Midbrain (tissue), 1 donor: Measurements from ENCODE around the gene SEMA3E.
A peak's percentile ranks its signal among the peaks of the same experiment; 100 is the strongest.
"Not testable (repeated sequence)": the region's sequence is repeated elsewhere in the genome, so short reads cannot be mapped to it uniquely, and the experiment has no call there.

ENCODE experiments used
- DNase-seq: peaks from one replicate; lab custom pipeline; 2025; lab: John Stamatoyannopoulos, UW

SEMA3E gene

DNA sequence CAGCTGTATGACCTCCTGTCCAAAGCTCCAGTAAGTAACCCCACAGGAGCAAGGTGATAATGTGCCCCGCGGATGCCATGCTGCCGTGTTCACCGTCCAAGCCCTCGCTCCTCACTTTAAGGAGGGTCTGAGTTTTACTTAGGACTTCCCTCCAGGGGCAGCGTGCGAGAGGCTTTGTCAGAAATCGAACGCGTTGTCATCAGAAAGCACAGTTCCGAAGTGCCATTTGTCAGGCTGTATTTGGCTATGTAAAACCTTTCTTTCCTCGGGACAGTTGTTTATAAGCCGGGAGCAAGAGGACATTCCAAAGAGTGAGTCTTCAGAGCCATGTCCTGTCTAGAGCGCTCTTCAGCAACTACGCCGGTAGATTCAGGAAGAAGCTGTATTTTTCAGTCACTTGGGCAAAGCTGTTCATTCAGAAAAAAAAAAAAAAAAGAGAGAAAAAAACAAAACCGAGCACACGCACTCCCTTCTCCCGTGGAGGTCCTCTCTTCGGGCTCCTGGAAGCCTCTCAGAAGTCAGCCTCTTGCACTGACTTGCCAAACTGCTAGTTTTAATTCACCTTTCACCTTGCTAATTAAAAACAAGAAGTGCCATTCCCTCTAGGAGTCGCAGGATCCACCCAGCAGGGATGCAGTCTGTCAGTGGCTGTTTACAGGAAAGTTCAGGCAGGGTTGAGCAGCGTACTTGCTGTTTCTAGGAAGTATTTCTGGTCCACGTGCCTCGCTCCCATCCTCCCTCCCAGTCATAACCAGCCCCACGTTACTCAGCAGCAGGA lies at the start of gene SEMA3E:
Gene SEMA3E (minus strand): TSS at position 676 of the 778 bp plus-strand sequence.
- DNase-seq: peak; percentile 39

DNA sequence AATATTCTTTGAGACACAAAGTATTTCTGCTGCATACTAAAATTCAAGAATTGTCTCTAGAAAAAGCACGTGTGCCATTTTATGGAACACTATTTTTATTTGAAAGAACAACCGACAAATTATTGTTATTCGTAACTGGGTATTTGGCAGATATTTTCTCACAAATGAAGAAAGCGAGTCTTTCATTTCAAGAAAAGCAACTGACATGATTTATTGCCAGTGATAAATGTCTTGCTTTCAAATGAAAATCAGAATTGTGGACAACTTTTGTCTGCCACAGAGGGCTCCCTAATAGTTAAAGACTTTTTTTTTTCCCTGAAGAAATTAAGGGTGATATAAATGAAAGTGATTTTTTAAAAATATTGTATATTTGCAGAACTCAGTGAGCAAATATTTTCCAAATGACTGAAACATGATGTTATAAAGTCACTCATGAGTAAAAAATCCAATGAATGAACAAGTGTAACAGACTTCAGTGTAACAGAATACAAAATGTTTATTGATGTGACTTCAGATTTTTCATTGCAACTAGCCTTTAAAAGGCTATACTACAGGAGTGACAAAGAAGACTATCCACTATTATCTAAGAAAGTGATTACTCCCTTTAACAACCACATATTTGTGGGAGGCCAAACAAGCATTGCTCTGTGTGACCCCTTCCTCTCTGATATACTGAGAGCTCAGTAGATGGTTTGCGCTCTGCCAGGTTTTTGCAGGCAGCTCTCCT lies 49.0 kb upstream of the SEMA3E start:
- DNase-seq: no peak

DNA sequence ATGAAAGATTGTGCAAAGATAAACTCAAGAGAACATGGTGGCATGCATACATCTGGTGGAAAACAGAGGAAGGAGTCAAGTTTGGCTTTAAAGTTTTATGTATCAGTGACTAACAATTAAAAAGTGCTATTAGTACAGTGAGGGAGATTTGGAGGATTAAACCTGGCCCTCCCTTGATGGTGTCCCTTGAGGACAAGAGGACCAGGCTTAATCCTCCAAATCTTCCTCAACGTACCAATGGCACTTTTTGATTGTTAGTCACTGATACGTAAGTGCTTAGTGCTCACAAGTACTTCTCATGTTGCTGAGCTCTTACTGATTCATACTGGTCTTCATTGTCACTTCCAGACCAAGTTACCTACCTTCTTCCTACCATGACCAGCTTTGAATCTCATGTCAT lies 47.2 kb upstream of the SEMA3E start:
- no peak for DNase-seq

DNA sequence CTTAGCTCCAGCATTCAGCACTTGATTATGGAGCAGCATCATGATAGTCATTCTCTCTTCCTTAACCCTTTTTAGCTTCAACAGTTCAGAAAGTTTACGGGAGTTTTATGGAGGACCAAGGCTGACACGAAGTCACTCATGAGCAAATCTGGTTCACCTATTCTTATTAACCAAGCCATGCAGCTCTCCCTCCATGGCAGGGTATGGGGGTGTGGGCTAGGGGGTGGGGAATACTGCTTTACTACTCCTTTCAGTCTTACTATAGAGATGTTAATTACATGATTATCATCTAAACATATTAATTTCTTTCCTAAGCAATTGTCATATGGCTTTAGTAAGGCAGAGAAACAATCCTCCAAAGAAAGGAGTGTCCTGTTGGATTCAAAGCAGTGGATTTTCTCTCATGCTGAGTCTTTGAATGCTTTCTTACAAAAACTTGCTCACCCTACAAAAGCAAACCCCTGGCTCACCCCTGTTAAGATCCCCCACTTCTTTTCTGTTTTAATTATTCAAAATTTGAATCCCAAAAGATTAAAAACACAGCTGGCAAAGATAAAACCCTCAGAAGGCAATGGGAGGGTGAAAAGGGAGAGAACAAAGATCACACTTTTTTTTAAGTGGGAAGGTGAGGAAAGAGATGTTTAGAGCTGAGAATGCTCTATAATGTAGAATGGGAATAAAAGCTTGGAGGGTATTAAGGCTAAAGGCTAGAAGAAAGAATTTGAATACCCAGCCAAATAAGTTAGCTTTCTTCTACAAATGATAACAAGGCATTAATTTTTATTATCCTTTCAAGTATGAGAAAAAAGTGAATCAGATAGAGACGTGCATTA lies 46.4 kb upstream of the SEMA3E start:
- no peak for DNase-seq

DNA sequence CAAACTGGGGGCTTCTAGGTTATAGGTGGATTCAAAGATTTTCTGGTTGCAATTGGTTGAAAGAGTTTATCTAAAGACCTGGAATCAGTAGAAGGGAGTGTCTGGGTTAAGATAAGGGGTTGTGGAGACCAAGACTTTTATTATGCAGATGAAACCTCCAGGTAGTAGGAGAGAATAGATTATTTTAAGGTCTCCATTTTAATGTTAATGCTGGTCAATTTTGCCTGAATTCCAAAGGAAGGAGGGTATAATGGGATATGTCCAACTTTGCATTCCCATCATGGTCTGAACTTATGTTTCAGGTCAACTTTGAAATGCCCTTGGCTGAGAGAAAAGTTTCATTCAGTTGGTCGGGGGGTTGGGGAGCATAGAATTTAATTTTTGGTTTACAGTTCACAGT lies 44.3 kb upstream of the SEMA3E start:
- no peak for DNase-seq

DNA sequence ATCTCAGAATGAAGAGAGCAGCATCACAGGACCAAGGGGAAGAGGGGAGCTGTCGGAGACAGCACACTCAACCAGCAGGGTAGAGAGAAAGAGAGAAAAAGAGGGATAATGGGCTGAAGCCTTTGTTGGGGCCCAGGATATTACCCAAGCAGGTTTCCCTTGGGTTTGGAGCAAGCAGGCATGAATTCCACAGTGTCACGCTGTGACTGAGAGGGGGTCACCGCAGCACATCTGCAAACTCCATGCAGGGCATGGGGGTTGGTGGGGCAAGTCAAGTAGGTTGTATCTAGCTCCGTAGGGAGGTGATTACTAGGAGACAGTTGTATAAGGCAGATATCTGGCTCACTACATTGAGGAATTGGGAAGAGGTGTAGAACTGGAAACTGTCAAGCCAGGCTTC lies 42.2 kb upstream of the SEMA3E start:
- no peak for DNase-seq

DNA sequence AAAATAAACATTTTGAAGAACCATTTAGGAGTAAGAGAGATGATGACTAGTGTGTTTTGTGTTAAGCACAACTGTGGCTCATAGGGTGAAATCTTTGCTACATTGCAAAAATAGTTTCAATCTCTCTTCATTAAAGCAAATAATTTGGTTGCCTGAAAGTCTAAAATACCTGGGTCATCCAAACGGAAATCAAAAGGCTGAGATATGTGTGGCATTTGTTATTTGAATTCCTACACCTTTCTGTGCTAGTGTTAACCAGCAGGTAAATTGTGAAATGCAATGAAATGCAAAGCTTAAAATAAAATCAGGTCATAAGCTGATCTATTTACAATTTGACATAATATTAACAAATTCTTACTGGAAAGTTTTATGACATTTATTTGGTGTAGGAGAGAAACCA lies 40.9 kb upstream of the SEMA3E start:
- no peak for DNase-seq

DNA sequence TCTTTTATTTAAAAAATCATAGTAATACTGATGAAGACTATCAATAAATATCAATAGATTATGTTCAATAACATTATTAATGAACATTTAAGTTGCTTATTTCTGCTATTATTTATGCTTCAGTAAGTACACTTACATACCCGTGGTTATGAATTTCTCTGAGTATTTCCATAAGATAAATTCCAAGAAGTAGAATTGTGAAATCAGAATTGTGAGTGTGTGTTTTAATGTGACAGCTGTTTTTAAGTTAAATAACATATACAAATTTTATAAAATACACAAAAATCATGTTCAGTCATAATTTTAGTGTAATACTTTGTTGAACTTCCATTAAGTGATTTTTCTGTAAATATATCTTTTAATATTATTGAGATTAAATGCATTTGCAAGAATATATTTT lies 37.5 kb upstream of the SEMA3E start:
- DNase-seq: no peak

DNA sequence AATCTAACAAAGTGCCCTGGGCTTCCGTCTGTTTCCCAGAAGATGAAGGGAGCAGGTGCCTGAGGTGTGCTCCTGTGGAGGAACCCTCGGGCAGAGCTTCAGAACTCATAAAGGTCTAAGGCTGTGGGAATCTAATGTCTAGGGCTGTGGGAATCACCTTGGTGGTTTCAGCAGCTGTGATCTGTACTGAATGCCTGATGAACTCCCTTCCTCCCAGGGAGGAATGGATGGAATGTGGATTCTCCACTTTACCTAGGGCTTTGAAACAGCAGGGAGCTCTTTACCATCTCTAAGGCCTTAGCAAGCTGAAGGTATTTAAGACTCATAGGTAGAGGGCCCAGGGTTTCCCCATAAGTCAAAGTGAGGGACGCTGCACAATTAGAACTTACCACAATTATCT lies 36.0 kb upstream of the SEMA3E start:
- DNase-seq: no peak

DNA sequence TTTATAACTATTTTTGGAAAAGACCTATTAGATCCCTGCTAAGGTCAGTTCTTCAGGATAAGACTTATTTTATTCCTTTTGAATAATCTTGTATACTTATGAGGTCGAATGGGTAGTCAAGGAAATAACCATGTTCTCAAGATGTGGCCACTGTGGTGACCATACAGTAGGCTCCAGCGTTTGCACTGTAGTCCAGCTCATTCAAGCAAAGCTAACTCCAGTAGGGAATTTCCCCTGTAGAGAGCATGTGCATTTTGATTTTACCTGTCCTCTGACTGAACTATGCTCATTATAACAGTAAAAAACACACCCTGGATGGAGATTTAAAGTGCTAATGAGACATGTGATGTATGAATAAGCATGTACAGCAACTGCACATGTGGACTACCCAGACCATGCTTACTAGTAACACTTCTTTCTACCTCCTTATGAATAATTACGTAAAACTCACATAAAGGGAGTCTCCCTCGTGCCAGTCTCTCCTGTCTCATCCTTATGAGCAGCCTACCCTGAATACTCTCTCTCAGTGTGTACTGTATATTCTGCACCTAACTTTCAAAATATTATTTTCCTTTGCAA lies 32.4 kb upstream of the SEMA3E start:
- DNase-seq: no peak

DNA sequence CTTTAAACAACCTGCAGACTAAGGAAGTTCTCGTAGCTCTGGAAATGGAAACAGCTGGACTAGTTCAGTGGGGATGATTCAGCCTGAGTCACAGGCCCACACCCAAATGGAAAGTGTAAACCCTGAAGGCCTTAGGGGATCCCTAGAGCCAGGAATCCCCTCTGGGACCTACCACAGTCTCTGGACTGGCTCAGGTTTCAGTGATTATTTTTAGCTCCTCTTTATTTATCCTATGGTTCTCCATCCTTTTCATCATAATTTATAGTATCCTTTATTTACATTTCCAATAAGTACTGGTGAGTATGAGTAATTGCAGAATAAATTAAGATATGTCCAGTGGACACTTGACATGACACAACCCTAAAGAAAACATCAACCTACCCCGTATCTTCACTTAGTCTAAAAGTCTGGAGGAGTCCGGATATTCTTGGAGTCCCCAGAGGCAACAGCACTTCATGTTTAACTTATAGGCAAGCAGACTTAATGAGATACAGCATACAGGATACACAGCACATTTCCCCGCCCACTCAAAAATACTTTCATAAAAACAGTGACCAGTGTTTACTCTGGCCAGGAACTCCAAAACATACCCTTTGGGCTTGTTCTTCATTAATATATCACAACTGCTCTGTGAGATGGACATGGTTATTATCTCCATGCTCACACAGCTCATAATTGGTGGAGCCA lies 28.4 kb upstream of the SEMA3E start:
- DNase-seq: no peak

DNA sequence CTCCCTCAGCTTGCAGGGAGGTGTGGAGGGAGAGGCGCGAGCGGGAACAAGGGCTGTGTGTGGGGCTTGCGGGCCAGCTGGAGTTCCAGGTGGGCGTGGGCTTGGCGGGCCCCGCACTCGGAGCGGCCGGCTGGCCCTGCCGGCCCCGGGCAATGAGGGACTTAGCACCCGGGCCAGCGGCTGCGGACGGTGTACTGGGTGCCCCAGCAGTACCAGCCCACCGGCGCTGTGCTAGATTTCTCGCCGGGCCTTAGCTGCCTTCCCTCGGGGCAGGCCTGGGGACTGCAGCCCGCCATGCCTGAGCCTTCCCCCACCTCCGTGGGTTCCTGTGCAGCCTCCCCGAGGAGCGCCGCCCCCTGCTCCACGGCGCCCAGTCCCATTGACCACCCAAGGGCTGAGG lies 24.4 kb upstream of the SEMA3E start:
- DNase-seq: not testable (repeated sequence)

DNA sequence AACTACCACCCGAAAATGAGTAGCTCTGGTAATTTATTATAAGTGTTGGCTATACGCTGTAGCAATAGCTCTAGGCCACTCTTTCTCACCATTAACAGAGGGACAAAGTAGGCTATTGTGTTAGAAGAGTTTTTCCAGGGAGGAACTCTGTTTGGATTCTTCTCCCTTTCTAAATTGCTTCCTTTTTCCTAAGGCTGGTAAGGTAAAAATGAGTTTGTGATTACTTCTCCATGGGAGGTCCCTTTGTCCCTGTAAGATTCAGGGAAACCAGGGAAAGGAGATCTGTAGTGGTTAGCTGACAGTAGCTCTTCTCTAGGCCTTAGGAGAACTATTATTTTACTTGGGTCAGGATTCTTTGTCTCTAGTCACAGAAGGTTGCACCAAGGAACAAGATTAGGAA lies 23.2 kb upstream of the SEMA3E start:
- DNase-seq: no peak

DNA sequence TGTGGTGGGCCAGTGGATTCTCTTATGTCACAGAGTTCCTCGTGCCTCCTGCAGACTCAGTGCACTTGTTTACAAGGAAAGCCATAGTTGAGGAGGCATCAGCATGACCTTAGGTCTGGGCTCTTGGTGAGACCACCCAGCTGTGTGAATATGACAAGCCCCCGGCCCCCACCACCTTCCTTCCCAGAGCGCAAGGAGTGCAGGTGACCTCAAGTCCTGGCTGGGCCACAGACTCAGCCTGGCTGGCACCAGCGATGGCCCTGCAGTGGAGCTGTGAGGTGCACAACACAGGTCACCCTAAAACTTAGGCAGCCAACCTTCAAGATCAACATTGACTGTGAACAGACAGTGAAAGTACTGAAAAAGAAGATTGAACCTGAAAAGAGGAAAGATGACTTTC lies 14.2 kb upstream of the SEMA3E start:
- no peak for DNase-seq

DNA sequence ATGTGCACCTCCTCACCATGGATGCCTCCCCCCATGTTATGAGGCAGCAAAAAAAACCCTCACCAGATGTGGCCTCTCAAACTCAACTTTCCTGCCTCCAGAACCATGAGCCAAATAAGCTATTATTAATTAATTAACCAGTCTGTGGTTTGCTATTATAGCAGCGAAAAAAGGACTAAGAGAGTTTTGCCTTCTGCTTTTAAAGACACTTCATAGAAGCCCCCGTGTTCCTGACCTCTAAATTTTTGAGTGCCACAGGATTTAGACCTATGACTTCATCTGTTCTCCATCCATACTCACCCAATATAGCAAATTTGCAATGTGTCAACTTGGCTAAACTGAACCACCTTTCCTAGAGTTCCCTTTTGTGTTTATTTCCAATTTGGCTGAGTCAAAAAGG lies 9.2 kb upstream of the SEMA3E start:
- no peak for DNase-seq

DNA sequence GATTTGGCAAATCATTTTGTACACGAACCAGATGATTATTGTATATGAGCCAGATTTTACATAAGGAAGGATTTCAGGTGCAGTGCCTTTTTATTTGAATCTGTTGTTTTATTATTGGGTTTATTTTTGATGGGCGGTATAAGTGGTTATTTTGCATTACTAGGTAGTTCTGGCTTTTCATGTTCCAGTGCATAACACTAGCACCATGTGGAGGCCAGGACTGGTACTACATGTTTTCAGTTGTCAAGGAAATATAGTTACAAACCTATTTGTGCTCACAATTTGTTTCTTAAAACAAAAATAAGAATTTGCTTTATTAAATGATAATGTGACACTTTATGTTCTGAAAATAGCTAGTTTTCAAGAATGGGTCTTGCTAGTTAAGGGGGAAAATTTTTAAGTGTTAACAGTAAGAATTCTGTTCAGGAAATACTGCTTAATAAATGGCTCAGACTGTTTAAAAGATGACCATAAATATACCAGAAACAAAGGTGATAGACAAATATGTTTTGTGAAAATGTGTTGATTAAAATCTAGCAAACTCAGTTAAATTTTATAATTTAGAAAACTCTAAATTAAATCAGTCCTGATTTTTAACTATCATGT lies 7.1 kb upstream of the SEMA3E start:
- DNase-seq: peak; percentile 26

DNA sequence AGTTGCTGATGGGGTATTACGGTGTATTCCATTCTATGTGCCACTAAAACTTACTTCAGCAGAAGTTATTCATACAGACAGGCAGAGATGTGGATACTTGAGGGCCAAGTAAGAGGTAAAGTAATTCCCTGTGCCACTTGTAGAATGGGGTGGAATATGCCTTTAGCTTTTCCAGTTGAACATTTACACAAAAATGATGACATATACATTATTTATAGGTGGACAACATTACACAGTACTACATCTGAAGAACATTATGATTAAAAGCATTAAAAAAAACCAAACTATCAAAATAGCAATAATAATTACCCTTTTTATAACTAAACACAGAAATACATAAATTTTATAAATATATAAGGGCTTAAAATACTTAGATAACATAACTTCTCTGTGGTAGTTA lies 3.5 kb upstream of the SEMA3E start:
- DNase-seq: no peak

DNA sequence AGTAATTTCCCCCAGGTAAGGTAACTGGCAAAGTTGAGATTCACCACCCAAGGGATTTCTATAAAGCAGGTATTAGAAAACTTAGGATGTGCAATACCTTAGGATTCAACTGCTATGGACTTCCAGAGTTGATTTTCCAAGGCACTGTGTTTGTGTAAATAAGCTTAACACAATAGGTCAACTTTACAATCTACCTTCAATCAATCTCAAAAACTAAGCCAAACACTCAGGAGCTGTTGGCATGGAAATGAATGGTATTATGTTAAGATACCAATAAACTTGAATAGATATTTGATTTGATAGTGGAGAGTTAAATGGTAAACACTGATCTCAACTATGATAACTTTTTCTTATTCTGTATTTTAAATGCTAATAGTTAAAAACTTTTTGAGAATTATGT lies 762 bp upstream of the SEMA3E start:
- no peak for DNase-seq

DNA sequence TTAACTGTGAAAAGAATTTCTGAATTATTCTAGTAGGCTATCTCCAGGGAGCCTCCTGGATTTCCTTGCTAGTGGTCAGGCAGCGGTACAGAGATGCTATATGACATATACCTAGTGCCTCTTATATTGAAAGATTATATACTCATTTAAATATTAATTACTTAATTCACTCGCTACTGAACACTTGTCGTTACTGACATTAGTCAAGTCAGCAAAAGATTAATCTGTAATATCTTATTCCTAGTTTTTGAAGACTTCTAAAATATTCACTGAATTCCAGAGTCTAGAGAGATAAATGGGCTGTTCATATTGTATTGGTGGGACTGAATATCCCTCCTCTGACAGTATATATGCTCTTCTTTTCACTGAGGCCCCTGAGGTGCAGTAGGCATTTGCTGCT lies 2.9 kb downstream of the SEMA3E start:
- DNase-seq: no peak

DNA sequence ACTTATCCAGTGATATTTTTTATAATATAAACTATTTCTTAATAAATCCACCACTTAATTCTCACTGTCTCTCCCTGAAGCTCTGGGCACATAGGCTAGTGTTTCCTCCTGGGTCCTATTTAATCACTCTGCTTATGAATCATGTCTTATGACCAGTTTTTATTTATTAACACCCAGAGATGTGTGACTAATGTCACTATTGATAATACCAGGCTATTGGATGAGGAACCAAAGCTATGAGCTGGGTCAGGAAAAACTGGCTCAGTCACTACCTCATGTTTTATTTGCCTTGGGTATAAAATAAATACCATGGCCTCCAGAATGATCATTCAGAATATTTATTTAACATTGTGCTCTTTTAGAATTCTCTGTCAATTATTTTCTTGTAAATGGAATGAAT lies 5.2 kb downstream of the SEMA3E start:
- DNase-seq: no peak

DNA sequence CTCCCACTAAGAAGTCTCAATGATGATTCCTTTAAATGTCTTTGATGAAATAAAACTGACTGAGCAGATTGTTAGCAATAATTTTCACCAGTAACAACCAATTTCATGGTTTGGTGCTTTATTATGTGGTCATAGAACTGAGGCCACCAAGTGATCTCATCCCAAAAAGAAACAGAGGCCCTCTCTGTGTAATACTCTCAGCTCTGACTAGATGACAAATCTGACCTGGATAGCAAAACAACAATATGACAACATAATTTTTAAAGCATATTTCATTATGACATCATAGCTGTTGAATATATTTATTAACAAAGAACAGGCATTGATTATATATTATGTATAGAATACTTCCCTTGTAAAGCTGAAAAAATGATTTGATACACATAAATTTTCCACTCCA lies 5.9 kb downstream of the SEMA3E start:
- DNase-seq: no peak
